Heart right ventricle (tissue), 16 donors: Measurements from ENCODE around the gene SELENOH. TPM values are rescaled to one million over a fixed set of nuclear protein-coding genes. Genes with fewer than 3 reads are reported as not detected.

Experiments
- ATAC-seq, 8 donors: fragments of 200-7000 bp; cut with Tn5 transposase; one replicate each; pipeline ENCODE4 v1.9.1; 2020; ENCODE audit warnings: mild to moderate bottlenecking in 8 of 8, moderate library complexity in 8 of 8, moderate number of reproducible peaks in 1 of 8
- DNase-seq, 2 donors: peaks; one replicate each; pipeline ENCODE4 v3.0.0-alpha.2; 2020
- H3K27ac ChIP-seq, 10 donors: fragments of 200-600 bp; sonication (generic) in 2 of 10; one replicate each; pipeline versions ENCODE4 v1.5.0 to v1.8.0; 2020 to 2022; ENCODE audit warnings: mild to moderate bottlenecking in 3 of 10
- H3K27me3 ChIP-seq, 7 donors: fragments of 200-600 bp; one replicate each; pipeline ENCODE4 v1.8.0; 2021 to 2022; ENCODE audit warnings: mild to moderate bottlenecking in 2 of 7
- H3K36me3 ChIP-seq, 9 donors: fragments of 200-600 bp; sonication (generic) in 1 of 9; one replicate each; pipeline versions ENCODE4 v1.5.0 to v1.8.0; 2020 to 2022; ENCODE audit warnings: mild to moderate bottlenecking in 2 of 9
- H3K4me1 ChIP-seq, 9 donors: fragments of 200-600 bp; sonication (generic) in 1 of 9; one replicate each; pipeline versions ENCODE4 v1.5.0 to v1.8.0; 2020 to 2022; ENCODE audit warnings: mild to moderate bottlenecking in 4 of 9
- H3K4me3 ChIP-seq, 10 donors: fragments of 200-600 bp; sonication (generic) in 2 of 10; one replicate each; pipeline versions ENCODE4 v1.5.0 to v1.8.0; 2020 to 2022; ENCODE audit warnings: mild to moderate bottlenecking in 7 of 10, moderate library complexity in 2 of 10
- H3K9me3 ChIP-seq, 11 donors: fragments of 200-600 bp in 10 of 11; sonication (generic) in 2 of 11; one replicate each; pipeline versions ENCODE4 v1.5.0 to v1.8.0; 2013 to 2022; ENCODE audit warnings: mild to moderate bottlenecking in 2 of 11, control low read depth in 1 of 11, moderate library complexity in 1 of 11
- CTCF ChIP-seq, 9 donors: fragments of 200-600 bp; sonication (generic) in 2 of 9; IDR thresholded peaks; one replicate each; pipeline versions ENCODE4 v1.5.0 to v1.8.0; 2021 to 2022; ENCODE audit warnings: antibody characterized with exemption in 9 of 9, mild to moderate bottlenecking in 5 of 9, moderate library complexity in 1 of 9
- WGBS, 2 donors: extraction: QIAGEN DNeasy Blood & Tissue Kit; methylation state at CpG; one replicate each; pipeline ENCODE4 v1.1.7; 2013; ENCODE audit warnings: inconsistent platforms in 1 of 2; 5-methylcytosine and 5-hydroxymethylcytosine counted together
- intact Hi-C, 10 donors: fragments of 100-400 bp; cut with DNase I; formaldehyde crosslinking; loops; one replicate each; pipeline versions ENCODE4 v1.11.1 to v1.14.2; 2022
- polyA plus RNA-seq, 2 donors: library from polyadenylated mRNA; stranded (reverse); fragments of 200-250 nt; gene quantifications; one replicate each; pipeline ENCODE4 v1.2.3, GENCODE V29; 2013
- total RNA-seq, 10 donors: library from RNA; stranded (reverse); fragmentation: NEBNext Ultra II Directional in 3 of 10; extraction: Animal tissue kit (Norgen Biotek cat#: 25700) in 3 of 10; gene quantifications; one replicate each; pipeline versions ENCODE4 v1.2.1 to v1.2.4, GENCODE V29; 2021 to 2023
- donor health status: Arrhythmogenic right ventricular cardiomyopathy.
- donor health status: ischemic (EF 13 %, LVEDD 7.1; RV severe dilation, severe dysfunction).
- donor health status: healthy with polysubstance abuse.
- donor health status: DM: no; HTN: yes; CAD: no.
- donor health status: DM: no; HTN: no; CAD: no.
- donor health status: ischemic (EF 25% LVEDD 6.9; RV normal size, moderate dysfunction).
- donor health status: ischemic (EF 25% LVEDD 5.7; RV mildly dilated, moderate dysfunction).
- donor health status: healthy.
- donor health status: DM: yes; HTN: yes; CAD: no.
- donor health status: Ischemic cardiomyopathy.
- donor health status: ischemic (EF 35%, LVEDD 5.7; RV mildly dilated, moderate dysfunction).
- donor health status: nonischemic (EF 11% LVEDD 7.7; RV severe dilation, severe dysfunction).
- donor health status: DM: yes; HTN: yes; CAD: no.
- donor health status: PGD.
- donor health status: ischemic (EF 29% LVEDD 5.4; RV normal size, mild dysfunction).
- donor health status: nonischemic (EF 23%, LVEDD 6.1; RV moderate dilation, normal function).

Gene SELENOH
- total and polyA plus RNA-seq, 12 donors = 69.8 to 99.0 (median 77.5) TPM

DNA sequence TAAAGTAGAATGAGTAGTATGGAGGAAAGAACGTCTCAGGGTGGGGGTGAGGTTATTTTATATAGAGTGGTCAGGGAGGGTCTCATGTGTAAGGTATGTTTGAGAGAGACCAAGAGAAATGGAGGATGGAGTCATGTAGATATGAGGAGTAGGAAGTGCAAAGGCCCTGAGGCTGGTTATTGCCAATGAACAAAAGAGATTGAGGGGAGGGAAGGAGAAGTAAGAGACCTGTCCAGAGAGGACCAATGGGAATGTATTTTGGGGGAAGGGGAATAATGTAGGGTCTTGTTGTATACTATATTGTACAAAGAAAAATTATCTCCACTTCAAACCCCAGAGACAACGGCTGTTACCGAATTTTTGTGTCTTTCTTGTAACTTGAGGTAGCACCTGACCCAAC lies 30.1 kb downstream of the SELENOH start:
- Histone ChIP-seq H3K27ac (peak overlapping the region in 3 of 10 donors; percentile 12 to 32 (median 19)), H3K36me3 (peaks cover 0 to 5% (median 0%) of the 10 kb centered on the region in 9 donors), H3K9me3 (no peaks in the 10 kb centered on the region), H3K4me3 (no peak overlapping the region), H3K27me3 (no peaks in the 10 kb centered on the region), H3K4me1 (peaks cover 15 to 100% (median 89%) of the 10 kb centered on the region in 9 donors)
- intact Hi-C loops = loop anchor here in 1 of 10 donors (10.0 kb wide), 1 partner anchor 253 kb away; the partner anchor contains the start of gene OR9Q1
- DNase-seq (no peak), ATAC-seq (no peak)
- no peak for TF ChIP-seq CTCF (IDR thresholded peaks at IDR 0.05)
- WGBS, 2 donors = 87 to 91% methylated on average over 3 of the region's 3 CpGs

DNA sequence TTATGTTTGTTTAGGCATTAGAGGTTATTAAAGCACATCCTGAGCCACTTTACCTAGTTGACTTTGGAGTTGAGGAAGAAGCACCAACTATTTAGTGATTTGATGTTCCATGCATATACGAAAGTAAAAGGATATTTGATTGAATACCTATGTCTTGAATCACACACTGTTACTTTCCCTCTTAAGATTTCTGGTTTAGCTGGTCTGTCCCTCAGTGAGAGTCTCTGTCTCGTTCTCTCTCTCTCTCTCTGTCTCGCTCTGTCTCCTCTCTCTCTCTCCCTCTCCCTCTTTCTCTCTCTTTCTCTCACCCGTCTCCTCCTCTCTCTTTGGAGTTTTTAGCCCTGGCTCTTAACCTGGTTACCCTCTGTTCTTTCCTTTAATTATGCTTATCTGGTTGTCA lies 31.3 kb downstream of the SELENOH start:
- Histone ChIP-seq H3K9me3 (no peaks in the 10 kb centered on the region), H3K4me1 (peaks cover 24 to 100% (median 94%) of the 10 kb centered on the region in 9 donors), H3K36me3 (no peaks in the 10 kb centered on the region), H3K4me3 (no peak overlapping the region), H3K27me3 (no peaks in the 10 kb centered on the region), H3K27ac (peak overlapping the region in 3 of 10 donors; percentile 3 to 93 (median 53))
- DNase-seq (no peak), ATAC-seq (no peak)
- intact Hi-C loops = loop anchor here in 1 of 10 donors (10.0 kb wide), 1 partner anchor 252 kb away; the partner anchor contains the start of gene OR9Q1
- WGBS, 2 donors = 51 to 59% methylated on average over 4 of the region's 4 CpGs
- TF ChIP-seq CTCF (IDR thresholded peaks at IDR 0.05) = no peak

DNA sequence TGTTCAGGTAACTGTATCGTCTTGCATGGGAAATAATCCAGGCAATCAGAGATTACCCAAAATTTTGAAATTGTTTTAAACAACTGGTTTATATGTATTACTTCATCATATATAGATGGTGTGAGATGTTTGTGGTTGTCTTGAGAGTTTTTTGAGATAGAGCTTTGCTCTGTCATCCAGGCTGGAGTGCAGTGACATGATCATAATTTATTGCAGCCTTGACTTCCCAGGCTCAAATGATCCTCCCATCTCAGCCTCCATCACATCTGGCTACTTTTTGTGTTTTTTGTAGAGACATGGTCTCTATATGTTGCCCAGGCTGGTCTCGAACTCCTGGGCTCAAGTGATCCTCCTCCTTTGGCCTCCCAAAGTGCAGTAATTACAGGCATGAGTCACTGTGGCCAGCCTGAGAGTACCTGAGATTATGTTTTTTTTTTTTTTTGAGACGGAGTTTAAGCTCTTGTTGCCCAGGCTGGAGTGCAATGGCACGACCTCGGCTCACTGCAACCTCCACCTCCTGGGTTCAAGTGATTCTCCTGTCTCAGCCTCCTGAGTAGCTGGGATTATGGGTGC lies 31.8 kb downstream of the SELENOH start:
- TF ChIP-seq CTCF (IDR thresholded peaks at IDR 0.05) = no peak
- Histone ChIP-seq H3K27ac (peak overlapping the region in 5 of 10 donors; percentile 3 to 93 (median 53)), H3K9me3 (no peaks in the 10 kb centered on the region), H3K4me1 (peaks cover 29 to 100% (median 94%) of the 10 kb centered on the region in 9 donors), H3K36me3 (no peaks in the 10 kb centered on the region), H3K4me3 (no peak overlapping the region), H3K27me3 (no peaks in the 10 kb centered on the region)
- no peak for ATAC-seq
- no peak for DNase-seq
- 72% methylated on average over 5 of the region's 5 CpGs for WGBS, 2 donors
- intact Hi-C loops = loop anchor here in 1 of 10 donors (10.0 kb wide), 1 partner anchor 252 kb away; the partner anchor contains the start of gene OR9Q1

DNA sequence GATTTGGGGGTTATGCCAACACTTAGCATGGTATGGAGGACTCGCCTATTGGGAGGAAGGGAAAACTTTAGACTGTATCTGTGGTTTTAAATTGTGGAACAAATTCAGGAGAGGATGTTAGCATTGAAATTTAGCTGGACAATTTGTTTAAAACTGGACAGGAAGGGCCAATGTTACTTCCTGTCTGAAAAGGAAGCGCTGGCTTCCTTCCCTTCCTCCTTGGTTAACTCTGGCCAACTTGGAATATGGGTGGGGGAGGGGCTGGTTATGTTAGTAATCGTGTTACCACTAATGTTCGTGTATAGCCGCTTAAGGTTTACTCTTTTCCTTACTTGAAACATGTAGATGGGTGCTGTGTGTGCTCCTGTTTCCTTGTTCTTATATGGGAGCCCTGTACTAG lies 34.2 kb downstream of the SELENOH start:
- Histone ChIP-seq H3K36me3 (peaks cover 0 to 2% (median 0%) of the 10 kb centered on the region in 9 donors), H3K4me1 (peaks cover 37 to 100% (median 98%) of the 10 kb centered on the region in 9 donors), H3K27ac (peak overlapping the region; percentile 21 to 95 (median 90)), H3K9me3 (no peaks in the 10 kb centered on the region), H3K4me3 (peak overlapping the region in 7 of 10 donors; percentile 2 to 40 (median 26)), H3K27me3 (no peaks in the 10 kb centered on the region)
- no peak for TF ChIP-seq CTCF (IDR thresholded peaks at IDR 0.05)
- peak in 2 of 8 donors; percentile 13 to 34 for ATAC-seq
- WGBS, 2 donors = 25 to 31% methylated on average over 5 of the region's 5 CpGs
- intact Hi-C loops = loop anchor here in 2 of 10 donors (1.0 to 10.0 kb wide), 2 partner anchors 13 to 249 kb away; partner anchors contain the start of gene OR9Q1 (in 1 of the 2)
- peak in 1 of 2 donors; percentile 68 for DNase-seq
